HG02943 (cell line): Measurements from ENCODE around the gene MPL.

Experiments
- ATAC-seq: cut with Tn5 transposase; IDR thresholded peaks from one replicate; pipeline ENCODE4 v1.9.1; 2021; ENCODE audit warnings: mild to moderate bottlenecking, low read depth, moderate library complexity; ENCODE audit not compliant: unreplicated experiment

MPL gene

GRCh38 chr1:43337588-43337987 lies at the start of gene MPL:
Gene MPL (plus strand): TSS chr1:43337818. CDS start chr1:43337849, 31 bp downstream.
- ATAC-seq = no peak

- ATAC-seq = no peak
These were observed 49.4 kb upstream of the MPL start for GRCh38 chr1:43288058-43288784.

GRCh38 chr1:43288785-43289706 lies 48.6 kb upstream of the MPL start:
- no peak for ATAC-seq

- no peak for ATAC-seq
These were observed 45.4 kb upstream of the MPL start for GRCh38 chr1:43292216-43292615.

GRCh38 chr1:43292679-43293078 lies 44.9 kb upstream of the MPL start:
- no peak for ATAC-seq

GRCh38 chr1:43293176-43293575 lies 44.4 kb upstream of the MPL start:
- no peak for ATAC-seq

- no peak for ATAC-seq
These were observed 43.5 kb upstream of the MPL start for GRCh38 chr1:43293896-43294760.

- no peak for ATAC-seq
These were observed 42.9 kb upstream of the MPL start for GRCh38 chr1:43294761-43295160.

- no peak for ATAC-seq
These were observed 41.4 kb upstream of the MPL start for GRCh38 chr1:43296207-43296606.

GRCh38 chr1:43298055-43298454 lies 39.6 kb upstream of the MPL start:
- no peak for ATAC-seq

GRCh38 chr1:43299101-43299500 lies 38.5 kb upstream of the MPL start:
- no peak for ATAC-seq

- ATAC-seq = no peak
These were observed 37.1 kb upstream of the MPL start, which contains the start of gene TIE1 for GRCh38 chr1:43300378-43301094. Gene TIE1 (plus strand): TSS chr1:43300982. CDS start chr1:43301072, 90 bp downstream.

- ATAC-seq = no peak
These were observed 35.4 kb upstream of the MPL start for GRCh38 chr1:43302201-43302600.

GRCh38 chr1:43302721-43303470 lies 34.7 kb upstream of the MPL start:
- ATAC-seq = no peak

GRCh38 chr1:43303471-43304313 lies 33.9 kb upstream of the MPL start:
- ATAC-seq = no peak

- ATAC-seq = no peak
These were observed 33.3 kb upstream of the MPL start for GRCh38 chr1:43304314-43304681.

GRCh38 chr1:43304771-43305300 lies 32.8 kb upstream of the MPL start:
- no peak for ATAC-seq

GRCh38 chr1:43305461-43305860 lies 32.2 kb upstream of the MPL start:
- ATAC-seq = no peak
